Neutrophil (primary cell): ENCODE results near the gene HIVEP3.

Experiments used
- H3K27ac ChIP-seq: fragments of 200-600 bp; sonication (generic); 2 replicates; pipeline ENCODE4 v1.5.1; 2016; ENCODE audit warnings: mild to moderate bottlenecking, moderate library complexity
- H3K27me3 ChIP-seq: fragments of 200-600 bp; sonication (generic); 2 replicates; pipeline ENCODE4 v1.6.0; 2016; ENCODE audit warnings: mild to moderate bottlenecking
- H3K36me3 ChIP-seq: fragments of 200-600 bp; sonication (generic); 2 replicates; pipeline ENCODE4 v1.5.1; 2017
- H3K4me1 ChIP-seq, 2 experiments: fragments of 200-600 bp in 1 of 2; sonication (generic) in 1 of 2; 1 replicate in 1 of 2; 2 replicates in 1 of 2; pipeline versions ENCODE4 v1.5.1 to v1.6.1; 2013 to 2016; ENCODE audit warnings: low read depth in 1 of 2, low read length in 1 of 2, mild to moderate bottlenecking in 1 of 2, moderate library complexity in 1 of 2; ENCODE audit not compliant: control insufficient read depth in 1 of 2, insufficient read depth in 1 of 2
- H3K4me3 ChIP-seq, 2 experiments: fragments of 200-600 bp in 1 of 2; sonication (generic) in 1 of 2; 1 replicate in 1 of 2; 2 replicates in 1 of 2; pipeline ENCODE4 v1.5.1; 2013 to 2016; ENCODE audit warnings: low read depth in 1 of 2, low read length in 1 of 2, mild to moderate bottlenecking in 1 of 2, moderate library complexity in 1 of 2
- H3K9me3 ChIP-seq: fragments of 200-600 bp; sonication (generic); 2 replicates; pipeline ENCODE4 v1.5.1; 2016
- TF ChIP-seq, protein P1 (sequence below): fragments of 200-600 bp; sonication (generic); IDR thresholded peaks from 2 replicates; pipeline ENCODE4 v1.5.1; 2016; ENCODE audit warnings: antibody characterized with exemption

Gene HIVEP3

DNA sequence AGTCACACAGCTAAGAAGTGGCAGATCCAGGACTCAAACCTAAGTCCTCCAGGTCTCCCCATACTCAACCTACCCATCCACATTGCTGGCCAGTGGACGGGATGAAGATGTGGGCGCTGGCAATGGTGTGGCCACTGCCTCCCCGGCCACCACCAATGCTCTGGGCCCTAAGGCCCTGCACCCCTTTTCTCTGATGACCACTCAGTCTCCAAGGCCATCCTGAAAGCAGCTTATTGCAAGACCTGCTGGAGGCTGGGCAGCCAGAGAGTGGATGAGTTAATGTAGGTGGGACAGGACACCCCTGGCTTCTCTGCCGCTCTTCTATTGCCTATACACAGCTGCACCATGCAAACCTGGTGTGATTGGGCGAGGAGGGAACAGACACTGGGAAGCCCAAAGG, 178.7 kb downstream of the HIVEP3 start:
- TF ChIP-seq, protein P1, sequence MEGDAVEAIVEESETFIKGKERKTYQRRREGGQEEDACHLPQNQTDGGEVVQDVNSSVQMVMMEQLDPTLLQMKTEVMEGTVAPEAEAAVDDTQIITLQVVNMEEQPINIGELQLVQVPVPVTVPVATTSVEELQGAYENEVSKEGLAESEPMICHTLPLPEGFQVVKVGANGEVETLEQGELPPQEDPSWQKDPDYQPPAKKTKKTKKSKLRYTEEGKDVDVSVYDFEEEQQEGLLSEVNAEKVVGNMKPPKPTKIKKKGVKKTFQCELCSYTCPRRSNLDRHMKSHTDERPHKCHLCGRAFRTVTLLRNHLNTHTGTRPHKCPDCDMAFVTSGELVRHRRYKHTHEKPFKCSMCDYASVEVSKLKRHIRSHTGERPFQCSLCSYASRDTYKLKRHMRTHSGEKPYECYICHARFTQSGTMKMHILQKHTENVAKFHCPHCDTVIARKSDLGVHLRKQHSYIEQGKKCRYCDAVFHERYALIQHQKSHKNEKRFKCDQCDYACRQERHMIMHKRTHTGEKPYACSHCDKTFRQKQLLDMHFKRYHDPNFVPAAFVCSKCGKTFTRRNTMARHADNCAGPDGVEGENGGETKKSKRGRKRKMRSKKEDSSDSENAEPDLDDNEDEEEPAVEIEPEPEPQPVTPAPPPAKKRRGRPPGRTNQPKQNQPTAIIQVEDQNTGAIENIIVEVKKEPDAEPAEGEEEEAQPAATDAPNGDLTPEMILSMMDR = no peak
- peak overlapping the region; percentile 84 for H3K27ac ChIP-seq
- peak overlapping the region; percentile 56 to 61 for H3K4me3 ChIP-seq

DNA sequence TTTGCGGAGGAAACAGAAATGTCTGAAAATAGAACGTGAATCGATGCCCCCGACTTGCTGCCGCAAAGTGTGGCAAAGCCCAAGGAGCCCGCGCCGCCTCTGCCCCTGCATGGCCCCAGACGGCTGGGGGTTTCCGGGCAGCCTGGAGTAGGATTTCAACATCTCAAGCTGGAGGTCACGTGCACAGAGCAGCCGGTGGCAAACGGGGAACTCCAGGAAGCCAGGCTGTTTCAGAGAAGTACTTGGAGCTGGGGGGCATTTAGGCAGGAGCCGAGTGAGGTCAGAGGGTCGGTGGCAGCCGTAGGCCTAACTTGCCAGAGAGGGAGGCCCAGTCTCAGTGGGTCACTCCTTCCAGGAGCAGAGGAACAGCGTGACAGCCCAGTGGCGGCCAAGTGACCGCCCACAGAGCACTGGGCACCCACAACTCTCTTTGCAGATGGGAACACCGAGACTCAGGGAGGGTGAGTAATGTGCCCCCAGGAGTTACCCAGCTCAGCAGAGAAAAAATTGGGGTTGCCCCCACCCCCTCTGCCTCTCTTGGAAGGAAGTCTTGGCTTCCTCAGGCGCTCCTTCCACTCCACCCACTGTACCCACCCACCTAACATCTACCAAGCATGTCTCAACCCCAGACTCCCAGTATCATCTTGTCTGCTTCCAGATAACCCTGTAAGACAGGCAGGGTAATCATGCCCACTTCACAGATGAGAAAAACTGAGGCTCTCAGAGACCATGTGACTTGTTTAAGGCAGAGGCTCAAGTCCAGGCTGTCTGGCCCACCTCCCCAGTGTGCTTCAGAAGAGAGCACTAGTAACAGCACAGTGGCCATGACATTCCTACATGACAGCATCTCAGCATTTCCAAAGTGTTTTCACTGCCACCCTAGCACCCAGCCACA, 179.4 kb downstream of the HIVEP3 start:
- H3K4me3 ChIP-seq = peak overlapping the region; percentile 56 to 61
- H3K27ac ChIP-seq = peak overlapping the region; percentile 84
- H3K36me3 ChIP-seq = no peaks in the 10 kb centered on the region
- no peaks in the 10 kb centered on the region for H3K9me3 ChIP-seq
- H3K27me3 ChIP-seq = no peaks in the 10 kb centered on the region
- TF ChIP-seq, protein P1 = no peak
- H3K4me1 ChIP-seq = peaks cover 75 to 81% of the 10 kb centered on the region in 2 experiments

More for the DNA sequence above, 178.7 kb downstream of the HIVEP3 start:
- Histone ChIP-seq H3K36me3 (no peaks in the 10 kb centered on the region), H3K4me1 (peaks cover 73% of the 10 kb centered on the region in 2 experiments), H3K27me3 (no peaks in the 10 kb centered on the region), H3K9me3 (no peaks in the 10 kb centered on the region)

DNA sequence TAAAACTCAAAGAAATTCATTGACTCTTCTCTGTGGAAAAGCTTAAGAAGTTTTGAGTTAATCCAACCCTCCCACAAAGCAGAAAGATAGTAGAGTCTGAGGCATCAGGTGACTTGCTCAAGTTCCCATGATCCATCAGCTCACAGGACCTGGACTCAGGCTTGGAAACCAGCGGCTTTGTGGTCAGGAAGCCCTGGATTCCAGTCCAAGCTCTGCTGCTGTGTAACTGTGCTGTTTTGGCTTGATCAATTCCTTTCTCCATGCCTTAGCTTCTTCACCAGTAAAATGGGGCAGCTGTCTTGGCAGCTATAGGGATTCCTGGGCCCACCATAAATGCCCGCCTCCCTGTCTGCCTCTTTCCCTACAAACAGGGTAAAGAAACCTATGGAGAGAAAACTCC, 180.2 kb downstream of the HIVEP3 start:
- Histone ChIP-seq H3K4me3 (peak overlapping the region; percentile 56 to 61), H3K27ac (peak overlapping the region; percentile 84), H3K9me3 (no peaks in the 10 kb centered on the region), H3K36me3 (no peaks in the 10 kb centered on the region), H3K27me3 (no peaks in the 10 kb centered on the region), H3K4me1 (peaks cover 81 to 82% of the 10 kb centered on the region in 2 experiments)
- TF ChIP-seq, protein P1 = no peak

DNA sequence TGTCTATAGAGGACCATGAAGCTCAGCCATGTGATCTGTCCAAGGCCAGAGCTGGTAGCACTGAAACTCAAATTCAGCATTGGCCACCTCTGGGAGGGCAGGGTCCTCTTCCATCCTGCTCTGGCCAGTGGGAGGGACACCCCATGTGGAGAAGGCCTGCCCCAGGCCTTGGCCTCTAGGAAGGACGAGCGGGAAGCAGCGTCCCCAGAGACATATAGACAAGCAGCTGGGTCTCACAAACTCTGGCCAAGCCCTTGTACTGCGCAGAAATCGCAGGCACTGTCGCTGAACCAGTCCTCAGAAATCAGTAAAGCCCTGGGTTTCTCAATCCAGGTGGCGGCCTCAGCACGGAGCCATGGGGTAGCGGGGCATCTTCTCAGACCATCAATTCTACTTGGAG, 180.7 kb downstream of the HIVEP3 start:
- H3K27me3 ChIP-seq = no peaks in the 10 kb centered on the region
- peak overlapping the region; percentile 84 for H3K27ac ChIP-seq
- TF ChIP-seq, protein P1 = no peak
- H3K4me3 ChIP-seq = peak overlapping the region in 1 of 2 experiments; percentile 61
- H3K4me1 ChIP-seq = peaks cover 80% of the 10 kb centered on the region in 2 experiments
- H3K36me3 ChIP-seq = no peaks in the 10 kb centered on the region
- no peaks in the 10 kb centered on the region for H3K9me3 ChIP-seq

DNA sequence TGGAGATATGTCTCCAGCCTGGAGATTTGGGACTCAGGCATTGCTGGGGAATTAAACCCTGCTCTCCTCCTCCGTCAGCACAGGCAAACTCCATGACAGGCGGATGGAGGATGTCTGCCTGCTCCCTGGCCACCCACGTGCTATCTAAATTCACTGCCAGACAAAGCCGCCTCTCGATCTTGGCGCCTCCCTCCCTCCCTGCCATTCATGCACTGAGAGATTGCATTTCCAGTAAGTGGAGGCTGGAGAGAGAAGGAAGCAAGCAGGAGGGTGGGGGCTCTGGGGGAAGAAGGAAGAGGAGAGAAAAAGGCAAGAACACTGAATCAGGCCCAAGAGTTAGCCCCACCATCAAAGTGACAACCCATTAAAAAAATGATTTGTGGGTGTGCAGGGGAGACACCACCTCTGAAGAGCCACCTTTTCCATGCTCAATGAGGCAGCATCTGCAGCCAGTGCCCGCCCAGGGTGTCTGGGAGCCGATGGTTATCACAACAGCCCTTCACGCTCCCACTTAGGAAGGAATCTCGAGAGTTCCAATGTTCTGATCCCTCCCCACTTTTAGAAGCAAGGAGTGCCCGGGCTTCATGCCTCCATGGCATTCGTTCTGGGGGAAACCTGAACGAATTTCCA, 183.0 kb downstream of the HIVEP3 start:
- H3K4me1 ChIP-seq = peaks cover 66 to 71% of the 10 kb centered on the region in 2 experiments
- no peak overlapping the region for H3K4me3 ChIP-seq
- H3K36me3 ChIP-seq = no peaks in the 10 kb centered on the region
- H3K9me3 ChIP-seq = no peaks in the 10 kb centered on the region
- TF ChIP-seq, protein P1 = no peak
- no peaks in the 10 kb centered on the region for H3K27me3 ChIP-seq
- no peak overlapping the region for H3K27ac ChIP-seq
